NCI-H187 treated with DMSO at 0.1 percent for 48 hours (cell line): ENCODE measurements around the gene PARD3B.

Experiments used
- DNase-seq: peaks from one replicate; lab custom pipeline; 2025; lab: John Stamatoyannopoulos, UW

Gene PARD3B

GRCh38 chr2:205407984-205408383 is 862.7 kb downstream of the PARD3B start:
- DNase-seq = no peak

GRCh38 chr2:205408696-205409095 is 863.4 kb downstream of the PARD3B start:
- DNase-seq = no peak

GRCh38 chr2:205409411-205409810 is 864.1 kb downstream of the PARD3B start:
- no peak for DNase-seq

GRCh38 chr2:205411558-205411957 is 866.3 kb downstream of the PARD3B start:
- no peak for DNase-seq

GRCh38 chr2:205424326-205424725 is 879.1 kb downstream of the PARD3B start:
- DNase-seq = no peak

GRCh38 chr2:205425102-205425501 is 879.8 kb downstream of the PARD3B start:
- DNase-seq = no peak

- DNase-seq = no peak
Measured at GRCh38 chr2:205427112-205427511, 881.8 kb downstream of the PARD3B start.

GRCh38 chr2:205428811-205429210 is 883.5 kb downstream of the PARD3B start:
- DNase-seq = no peak

- DNase-seq = no peak
Measured at GRCh38 chr2:205435970-205436369, 890.7 kb downstream of the PARD3B start.

- DNase-seq = no peak
Measured at GRCh38 chr2:205438241-205438640, 893.0 kb downstream of the PARD3B start.

- no peak for DNase-seq
Measured at GRCh38 chr2:205439621-205440020, 894.3 kb downstream of the PARD3B start.

- no peak for DNase-seq
Measured at GRCh38 chr2:205441524-205441923, 896.2 kb downstream of the PARD3B start.

GRCh38 chr2:205448189-205448588 is 902.9 kb downstream of the PARD3B start:
- DNase-seq = no peak

GRCh38 chr2:205451901-205452512 is 906.7 kb downstream of the PARD3B start:
- no peak for DNase-seq

- DNase-seq = no peak
Measured at GRCh38 chr2:205453202-205453601, 907.9 kb downstream of the PARD3B start.

- no peak for DNase-seq
Measured at GRCh38 chr2:205456682-205457081, 911.4 kb downstream of the PARD3B start.

GRCh38 chr2:205460217-205460616 is 914.9 kb downstream of the PARD3B start:
- no peak for DNase-seq

GRCh38 chr2:205461169-205461568 is 915.9 kb downstream of the PARD3B start:
- DNase-seq = no peak

GRCh38 chr2:205461678-205462665 is 916.7 kb downstream of the PARD3B start:
- no peak for DNase-seq

- DNase-seq = no peak
Measured at GRCh38 chr2:205462681-205463345, 917.5 kb downstream of the PARD3B start.

GRCh38 chr2:205463466-205464025 is 918.3 kb downstream of the PARD3B start:
- no peak for DNase-seq

GRCh38 chr2:205464681-205465080 is 919.4 kb downstream of the PARD3B start:
- no peak for DNase-seq
